Glomerular visceral epithelial cell (primary cell): ENCODE data around the gene EXOSC5.
"Not testable (repeated sequence)": the region's sequence is repeated elsewhere in the genome, so short reads cannot be mapped to it uniquely, and the experiment has no call there.

ENCODE experiments used
- DNase-seq: peaks from one replicate; pipeline ENCODE4 v3.0.0-alpha.2; 2016; ENCODE audit errors: extremely low spot score

EXOSC5 gene

GRCh38 chr19:41366089-41366488 is 31.1 kb downstream of the EXOSC5 start:
- peak; percentile 28 for DNase-seq

GRCh38 chr19:41364524-41365391 is 32.4 kb downstream of the EXOSC5 start:
- no peak for DNase-seq

GRCh38 chr19:41363753-41364523 is 33.2 kb downstream of the EXOSC5 start, which contains the start of gene B9D2:
B9D2 (minus strand) TSS chr19:41364149; CDS start chr19:41363519, 630 bp downstream.
- DNase-seq: peak; percentile 98

- no peak for DNase-seq
Observed at GRCh38 chr19:41363371-41363752, 33.8 kb downstream of the EXOSC5 start.

GRCh38 chr19:41362143-41362847 is 34.9 kb downstream of the EXOSC5 start:
- DNase-seq: no peak

GRCh38 chr19:41359741-41360140 is 37.4 kb downstream of the EXOSC5 start:
- no peak for DNase-seq

- DNase-seq: no peak
Observed at GRCh38 chr19:41357746-41358145, 39.4 kb downstream of the EXOSC5 start.

GRCh38 chr19:41356984-41357739 is 40.0 kb downstream of the EXOSC5 start:
- no peak for DNase-seq

GRCh38 chr19:41355802-41356201 is 41.4 kb downstream of the EXOSC5 start:
- no peak for DNase-seq

GRCh38 chr19:41355035-41355434 is 42.1 kb downstream of the EXOSC5 start:
- DNase-seq: no peak

- DNase-seq: no peak
Observed at GRCh38 chr19:41354343-41354953, 42.7 kb downstream of the EXOSC5 start.

- DNase-seq: peak; percentile 94
Observed at GRCh38 chr19:41353466-41354342, 43.5 kb downstream of the EXOSC5 start, which contains the start of gene TGFB1. TGFB1 (minus strand) TSS chr19:41353922; CDS start chr19:41353044, 878 bp downstream.

- DNase-seq: peak; percentile 74
Observed at GRCh38 chr19:41352609-41353465, 44.3 kb downstream of the EXOSC5 start.

GRCh38 chr19:41352279-41352608 is 44.9 kb downstream of the EXOSC5 start:
- no peak for DNase-seq

- peak; percentile 70 for DNase-seq
Observed at GRCh38 chr19:41351339-41352245, 45.6 kb downstream of the EXOSC5 start.

- peak; percentile 18 for DNase-seq
Observed at GRCh38 chr19:41350735-41351338, 46.3 kb downstream of the EXOSC5 start.

GRCh38 chr19:41346916-41347315 is 50.2 kb downstream of the EXOSC5 start:
- DNase-seq: not testable (repeated sequence)
